ENCODE data around the gene TOMM34. TPM values are rescaled to one million over a fixed set of nuclear protein-coding genes. Genes with fewer than 3 reads are reported as not detected.

The TOMM34 gene
- total RNA-seq, 1 donor from 2014 or later, result 18.2 TPM

- no peak overlapping the region for H3K27ac Mint-ChIP-seq
- no peaks in the 10 kb centered on the region for H3K27me3 Mint-ChIP-seq
- H3K4me1 Mint-ChIP-seq, result no peaks in the 10 kb centered on the region
- DNase-seq (no peak), ATAC-seq (ENCODE audit: low read depth) (no peak)
- H3K9me3 Mint-ChIP-seq, result no peaks in the 10 kb centered on the region
- intact Hi-C loops (cut with micrococcal nuclease), result no loop called here
- H3K36me3 Mint-ChIP-seq (ENCODE audit: low read depth), result peaks cover 83% of the 10 kb centered on the region
- ChIA-PET CTCF (interaction anchor here (0.6 kb wide), 1 partner anchor 73 kb away, joined by 5 read pairs; no protein-coding TSS in a partner anchor), POLR2A (no interaction called here)
- no peak for TF ChIP-seq CTCF (IDR thresholded peaks at IDR 0.05)
- H3K4me3 Mint-ChIP-seq, result no peak overlapping the region
These were observed 21.6 kb downstream of the TOMM34 start for GRCh38 chr20:44938637-44939036.

- TF ChIP-seq CTCF (IDR thresholded peaks at IDR 0.05), result no peak
- Mint-ChIP-seq H3K27ac (no peak overlapping the region), H3K36me3 (ENCODE audit: low read depth) (peaks cover 75% of the 10 kb centered on the region), H3K27me3 (no peaks in the 10 kb centered on the region), H3K4me1 (no peaks in the 10 kb centered on the region), H3K9me3 (no peaks in the 10 kb centered on the region), H3K4me3 (no peak overlapping the region)
- POLR2A ChIA-PET, result no interaction called here
- no peak for DNase-seq
- CTCF ChIA-PET, result no interaction called here
- intact Hi-C loops (cut with micrococcal nuclease), result no loop called here
- ATAC-seq (ENCODE audit: low read depth), result no peak
These were observed 23.7 kb downstream of the TOMM34 start for GRCh38 chr20:44936510-44936909.

GRCh38 chr20:44932916-44933315 is 27.3 kb downstream of the TOMM34 start:
- Mint-ChIP-seq H3K27me3 (no peaks in the 10 kb centered on the region), H3K27ac (no peak overlapping the region), H3K36me3 (ENCODE audit: low read depth) (peaks cover 61% of the 10 kb centered on the region), H3K4me3 (no peak overlapping the region), H3K9me3 (no peaks in the 10 kb centered on the region), H3K4me1 (no peaks in the 10 kb centered on the region)
- DNase-seq, result no peak
- no peak for TF ChIP-seq CTCF (IDR thresholded peaks at IDR 0.05)
- ChIA-PET POLR2A (no interaction called here), CTCF (no interaction called here)
- no peak for ATAC-seq (ENCODE audit: low read depth)
- intact Hi-C loops (cut with micrococcal nuclease), result no loop called here

GRCh38 chr20:44931911-44932310 is 28.3 kb downstream of the TOMM34 start:
- no peaks in the 10 kb centered on the region for H3K9me3 Mint-ChIP-seq
- CTCF ChIA-PET, result no interaction called here
- H3K36me3 Mint-ChIP-seq (ENCODE audit: low read depth), result peaks cover 51% of the 10 kb centered on the region
- H3K4me3 Mint-ChIP-seq, result no peak overlapping the region
- no peaks in the 10 kb centered on the region for H3K27me3 Mint-ChIP-seq
- no peak for TF ChIP-seq CTCF (IDR thresholded peaks at IDR 0.05)
- H3K27ac Mint-ChIP-seq, result no peak overlapping the region
- intact Hi-C loops (cut with micrococcal nuclease), result no loop called here
- POLR2A ChIA-PET, result interaction anchor here (0.5 kb wide), 1 partner anchor 837 kb away, joined by 3 read pairs; no protein-coding TSS in a partner anchor
- no peak for DNase-seq
- ATAC-seq (ENCODE audit: low read depth), result no peak
- H3K4me1 Mint-ChIP-seq, result no peaks in the 10 kb centered on the region

- Mint-ChIP-seq H3K9me3 (no peaks in the 10 kb centered on the region), H3K27ac (no peak overlapping the region), H3K4me1 (no peaks in the 10 kb centered on the region), H3K27me3 (no peaks in the 10 kb centered on the region), H3K4me3 (no peak overlapping the region), H3K36me3 (ENCODE audit: low read depth) (peaks cover 39% of the 10 kb centered on the region)
- intact Hi-C loops (cut with micrococcal nuclease), result no loop called here
- ChIA-PET CTCF (no interaction called here), POLR2A (no interaction called here)
- ATAC-seq (ENCODE audit: low read depth) (no peak), DNase-seq (no peak)
- TF ChIP-seq CTCF (IDR thresholded peaks at IDR 0.05), result no peak
These were observed 29.6 kb downstream of the TOMM34 start for GRCh38 chr20:44930517-44931168.

Measured in activated B cell treated with CpG ODN at 0.5 μM for 24 hours (primary cell).